GM19395 (cell line): ENCODE data around the gene ZNF580.
A peak's percentile ranks its signal among the peaks of the same experiment; 100 is the strongest.

Experiments
- ATAC-seq: cut with Tn5 transposase; IDR thresholded peaks from one replicate; pipeline ENCODE4 v1.9.1; 2021; ENCODE audit warnings: mild to moderate bottlenecking, moderate library complexity; ENCODE audit not compliant: unreplicated experiment

The ZNF580 gene, protein sequence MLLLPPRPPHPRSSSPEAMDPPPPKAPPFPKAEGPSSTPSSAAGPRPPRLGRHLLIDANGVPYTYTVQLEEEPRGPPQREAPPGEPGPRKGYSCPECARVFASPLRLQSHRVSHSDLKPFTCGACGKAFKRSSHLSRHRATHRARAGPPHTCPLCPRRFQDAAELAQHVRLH

GRCh38 chr19:55640577-55641425 lies at the start of gene ZNF580:
Gene ZNF580 (plus strand): TSS chr19:55641002. CDS start chr19:55642509, 1,507 bp downstream.
- no peak for ATAC-seq

DNA sequence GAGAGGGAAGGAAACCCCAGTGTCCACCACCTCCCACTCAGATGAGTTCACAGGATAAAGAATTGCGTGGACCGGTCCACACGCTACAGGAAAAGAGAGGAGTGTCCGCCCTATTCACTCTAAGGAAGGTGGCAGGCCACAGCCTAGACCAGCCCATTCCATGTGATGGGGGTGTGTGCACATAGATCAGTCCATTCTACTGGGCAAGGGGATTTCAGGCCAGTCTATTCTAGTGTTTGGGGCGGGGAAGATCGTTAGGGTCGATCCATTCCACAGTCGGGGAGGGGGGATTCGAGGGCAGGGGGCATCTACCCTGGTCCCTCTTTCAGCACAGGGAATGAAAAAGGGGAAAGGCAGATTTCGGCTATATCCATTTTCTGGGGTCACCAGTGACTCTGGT lies 49.2 kb upstream of the ZNF580 start:
- ATAC-seq: no peak

GRCh38 chr19:55592391-55593090 lies 48.3 kb upstream of the ZNF580 start:
- ATAC-seq: no peak

- ATAC-seq: no peak
Observed at GRCh38 chr19:55593096-55593772, 47.6 kb upstream of the ZNF580 start.

DNA sequence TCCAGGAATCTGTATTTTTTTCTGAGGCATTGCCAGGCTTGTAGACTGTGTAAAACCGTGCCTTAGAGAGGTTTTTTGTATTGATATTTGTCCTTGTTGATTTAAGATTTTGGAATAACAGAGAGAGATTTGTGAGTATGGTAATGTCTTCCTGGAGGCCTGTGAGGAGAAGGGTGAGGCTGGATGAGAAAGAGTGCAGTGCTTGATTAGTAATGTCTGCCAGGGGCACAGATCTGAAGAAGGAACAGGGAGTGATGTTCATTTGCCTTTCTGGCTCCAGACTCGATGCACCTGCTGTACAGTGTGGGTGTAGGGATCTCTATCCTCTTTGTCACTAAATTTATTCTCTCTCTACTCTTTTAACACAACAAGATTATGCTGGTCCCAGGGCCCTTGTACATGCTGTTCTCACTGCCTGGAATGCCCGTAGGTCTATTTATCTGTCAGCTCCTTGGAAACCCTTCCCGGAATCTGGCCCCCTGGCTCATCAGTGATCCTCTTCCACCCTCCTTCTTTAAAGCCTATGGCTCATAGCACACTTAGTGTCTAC lies 45.7 kb upstream of the ZNF580 start:
- no peak for ATAC-seq

DNA sequence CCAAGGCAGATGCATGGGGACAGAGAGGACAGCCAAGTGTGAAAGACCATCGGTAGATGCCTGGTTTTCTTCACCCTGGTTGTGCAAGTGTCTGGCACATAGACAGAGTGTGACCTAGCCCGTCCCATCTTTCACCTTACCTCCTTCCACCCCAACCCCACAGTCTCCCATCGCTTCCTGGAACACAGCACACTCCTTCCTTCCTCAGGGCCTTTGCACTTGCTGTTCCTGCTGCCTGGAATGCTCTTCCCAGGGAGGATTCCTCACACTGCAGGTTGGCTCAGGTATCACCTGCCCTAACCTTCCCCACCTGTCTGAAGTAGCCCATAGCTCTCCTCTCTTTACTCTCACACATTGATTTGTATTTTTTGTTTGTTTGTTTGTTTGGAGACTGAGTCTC lies 44.5 kb upstream of the ZNF580 start:
- no peak for ATAC-seq

DNA sequence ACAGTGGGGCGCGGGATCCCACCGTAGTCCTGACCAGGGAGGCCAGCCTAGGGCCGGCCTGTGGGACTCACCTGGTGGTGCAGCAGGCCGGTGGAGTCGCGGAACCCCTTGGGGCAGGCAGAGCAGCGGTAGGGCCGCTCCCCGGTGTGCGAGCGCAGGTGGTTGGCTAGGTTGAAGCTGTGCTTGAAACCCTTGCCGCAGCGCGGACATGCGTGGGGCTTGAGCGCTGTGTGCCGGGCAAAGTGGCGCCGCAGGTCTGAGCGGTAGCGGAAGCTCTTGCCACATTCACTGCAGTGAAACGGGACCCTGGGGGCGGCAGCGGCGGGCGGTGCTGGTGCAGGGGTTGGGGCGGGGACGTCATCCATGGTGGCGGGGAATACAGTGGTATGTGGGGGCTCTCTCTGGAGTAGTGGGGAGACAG lies 43.3 kb upstream of the ZNF580 start:
- ATAC-seq: no peak

GRCh38 chr19:55598034-55598433 lies 42.8 kb upstream of the ZNF580 start:
- ATAC-seq: no peak

- peak; percentile 51 for ATAC-seq
Observed at GRCh38 chr19:55598719-55599467, 41.9 kb upstream of the ZNF580 start.

DNA sequence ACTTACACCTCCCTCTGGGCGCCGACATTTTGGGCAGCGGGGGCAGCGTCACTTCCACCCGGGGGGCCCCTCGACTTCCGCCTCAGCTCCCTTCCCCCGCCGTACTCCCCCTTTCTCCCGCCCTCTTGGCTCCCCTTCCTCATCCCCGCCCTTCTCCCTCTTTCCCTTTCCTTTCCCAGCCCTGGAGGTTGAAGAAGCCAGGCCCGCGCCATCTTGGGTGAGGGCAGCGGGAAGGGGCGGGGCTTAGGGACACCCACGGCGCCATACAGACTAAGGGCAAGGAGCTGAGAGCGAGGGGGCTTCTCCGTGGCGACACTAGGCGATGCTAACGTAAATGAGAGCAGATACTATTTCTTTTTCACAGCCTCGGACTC lies 41.3 kb upstream of the ZNF580 start, which contains the start of gene FIZ1:
TSS of gene FIZ1 (minus strand) at position 50 of the 374 bp plus-strand sequence. CDS start 1,652 bp downstream, outside the sequence.
- peak; percentile 65 for ATAC-seq

DNA sequence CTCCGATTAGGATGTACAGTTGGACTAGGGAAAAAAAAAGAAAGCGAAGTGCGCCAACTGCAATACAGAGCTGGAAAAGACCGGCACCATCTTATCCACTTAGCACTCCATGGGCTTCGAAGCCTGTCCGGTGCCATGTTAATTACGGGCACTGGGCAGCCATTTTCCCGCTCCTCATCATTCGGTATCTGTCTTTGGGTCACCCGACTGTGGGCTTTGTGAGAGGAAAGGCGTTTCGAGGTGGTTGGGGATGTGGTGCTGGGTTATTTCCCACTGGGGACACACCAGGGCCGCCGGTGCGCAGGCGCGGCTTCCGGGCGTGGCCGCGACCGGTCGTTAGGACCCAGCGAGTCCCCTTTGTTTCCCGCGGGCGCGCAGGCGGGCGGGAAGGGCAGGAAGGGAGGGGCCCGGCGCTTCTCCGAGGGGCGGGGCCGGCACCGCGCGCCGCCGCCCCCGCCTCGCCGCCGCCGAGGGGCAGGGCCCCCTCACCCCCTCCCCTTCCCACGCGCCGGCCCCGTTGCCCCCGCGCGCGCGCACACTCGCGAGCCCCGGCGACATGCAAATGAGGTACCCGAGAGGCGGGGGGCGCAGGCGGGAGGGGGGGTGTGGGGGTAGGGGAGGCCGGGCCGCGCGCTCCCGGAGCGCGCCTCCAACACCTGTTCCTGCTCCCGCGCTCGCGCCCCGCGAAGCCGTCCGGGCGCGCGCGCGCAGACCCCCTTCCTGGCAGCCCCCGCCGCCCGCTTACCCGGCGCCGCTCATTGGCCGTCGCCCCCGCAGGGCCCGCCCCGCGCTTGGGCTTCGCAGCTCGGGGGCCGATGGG lies 40.8 kb upstream of the ZNF580 start, which contains the start of gene ZNF524:
TSS of gene ZNF524 (plus strand) at position 447 of the 820 bp plus-strand sequence. CDS start 1,825 bp downstream, outside the sequence.
- ATAC-seq: peak; percentile 58

- no peak for ATAC-seq
Observed at GRCh38 chr19:55600662-55601028, 40.2 kb upstream of the ZNF580 start.

GRCh38 chr19:55601084-55601483 lies 39.7 kb upstream of the ZNF580 start:
- no peak for ATAC-seq

DNA sequence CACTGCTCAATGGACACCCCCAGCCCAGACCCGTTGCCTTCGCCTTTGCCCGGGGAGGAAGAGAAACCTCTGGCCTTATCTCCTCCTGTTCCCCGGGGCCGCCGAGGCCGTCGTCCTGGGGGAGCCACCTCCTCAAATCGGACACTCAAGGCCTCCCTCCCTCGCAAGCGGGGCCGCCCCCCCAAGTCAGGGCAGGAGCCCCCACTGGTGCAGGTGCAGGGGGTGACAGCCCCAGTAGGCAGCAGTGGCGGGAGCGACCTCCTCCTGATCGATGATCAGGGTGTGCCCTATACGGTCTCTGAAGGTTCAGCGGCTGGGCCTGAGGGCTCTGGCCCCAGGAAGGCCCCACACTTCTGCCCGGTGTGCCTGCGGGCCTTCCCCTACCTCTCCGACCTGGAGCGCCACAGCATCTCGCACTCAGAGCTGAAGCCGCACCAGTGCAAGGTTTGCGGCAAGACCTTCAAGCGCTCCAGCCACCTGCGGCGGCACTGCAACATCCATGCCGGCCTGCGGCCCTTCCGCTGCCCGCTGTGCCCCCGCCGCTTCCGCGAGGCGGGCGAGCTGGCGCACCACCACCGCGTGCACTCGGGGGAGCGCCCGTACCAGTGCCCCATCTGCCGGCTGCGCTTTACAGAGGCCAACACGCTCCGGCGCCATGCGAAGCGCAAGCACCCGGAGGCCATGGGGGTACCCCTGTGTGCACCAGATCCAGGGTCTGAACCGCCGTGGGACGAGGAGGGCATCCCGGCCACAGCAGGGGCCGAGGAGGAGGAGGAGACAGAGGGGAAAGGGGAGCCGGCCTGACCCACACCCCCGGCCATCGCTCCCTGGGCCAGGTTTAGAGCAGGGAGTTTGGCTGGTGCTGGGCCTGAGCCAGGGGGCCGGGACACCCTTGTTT lies 38.4 kb upstream of the ZNF580 start:
- no peak for ATAC-seq

- no peak for ATAC-seq
Observed at GRCh38 chr19:55603115-55603514, 37.7 kb upstream of the ZNF580 start.

- no peak for ATAC-seq
Observed at GRCh38 chr19:55603581-55604292, 37.1 kb upstream of the ZNF580 start.

GRCh38 chr19:55605207-55605636 lies 35.6 kb upstream of the ZNF580 start:
- peak; percentile 68 for ATAC-seq
